Measurements from ENCODE around the gene CCSER1. TPM values are rescaled to one million over a fixed set of nuclear protein-coding genes. Genes with fewer than 3 reads are reported as not detected.
"Not testable (repeated sequence)": the region's sequence is repeated elsewhere in the genome, so short reads cannot be mapped to it uniquely, and the experiment has no call there.

CCSER1 gene
- total RNA-seq, 1 donor from 2014 or later: 18.1 TPM

DNA sequence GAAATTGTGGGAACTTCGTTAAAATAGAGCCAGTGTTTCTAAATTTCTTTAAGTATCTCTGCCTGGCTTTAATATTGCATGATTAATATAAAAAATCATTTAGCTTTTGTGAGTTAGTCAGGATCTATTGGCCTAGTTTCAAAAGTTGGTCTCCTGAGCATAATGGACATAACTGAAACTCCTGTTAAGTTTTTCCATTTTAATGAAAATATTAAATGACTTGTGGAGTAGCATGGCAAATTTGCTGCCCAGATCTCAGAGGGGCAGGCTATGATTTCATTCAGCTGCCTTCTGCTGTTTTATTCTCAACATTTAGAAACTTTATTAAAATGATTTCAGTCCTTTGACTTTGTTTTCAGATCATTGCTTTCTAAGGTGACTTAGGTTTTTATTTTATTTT lies 1213.6 kb downstream of the CCSER1 start:
- Mint-ChIP-seq H3K27ac (no peak overlapping the region), H3K36me3 (no peaks in the 10 kb centered on the region), H3K27me3 (no peaks in the 10 kb centered on the region), H3K4me1 (ENCODE audit: unreplicated experiment) (no peaks in the 10 kb centered on the region), H3K9me3 (no peaks in the 10 kb centered on the region), H3K4me3 (no peak overlapping the region)
- no peak for DNase-seq (ENCODE audit: extremely low spot score, unreplicated experiment)
- TF ChIP-seq, protein P1, sequence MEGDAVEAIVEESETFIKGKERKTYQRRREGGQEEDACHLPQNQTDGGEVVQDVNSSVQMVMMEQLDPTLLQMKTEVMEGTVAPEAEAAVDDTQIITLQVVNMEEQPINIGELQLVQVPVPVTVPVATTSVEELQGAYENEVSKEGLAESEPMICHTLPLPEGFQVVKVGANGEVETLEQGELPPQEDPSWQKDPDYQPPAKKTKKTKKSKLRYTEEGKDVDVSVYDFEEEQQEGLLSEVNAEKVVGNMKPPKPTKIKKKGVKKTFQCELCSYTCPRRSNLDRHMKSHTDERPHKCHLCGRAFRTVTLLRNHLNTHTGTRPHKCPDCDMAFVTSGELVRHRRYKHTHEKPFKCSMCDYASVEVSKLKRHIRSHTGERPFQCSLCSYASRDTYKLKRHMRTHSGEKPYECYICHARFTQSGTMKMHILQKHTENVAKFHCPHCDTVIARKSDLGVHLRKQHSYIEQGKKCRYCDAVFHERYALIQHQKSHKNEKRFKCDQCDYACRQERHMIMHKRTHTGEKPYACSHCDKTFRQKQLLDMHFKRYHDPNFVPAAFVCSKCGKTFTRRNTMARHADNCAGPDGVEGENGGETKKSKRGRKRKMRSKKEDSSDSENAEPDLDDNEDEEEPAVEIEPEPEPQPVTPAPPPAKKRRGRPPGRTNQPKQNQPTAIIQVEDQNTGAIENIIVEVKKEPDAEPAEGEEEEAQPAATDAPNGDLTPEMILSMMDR (conservative IDR thresholded peaks at IDR 0.05): no peak

DNA sequence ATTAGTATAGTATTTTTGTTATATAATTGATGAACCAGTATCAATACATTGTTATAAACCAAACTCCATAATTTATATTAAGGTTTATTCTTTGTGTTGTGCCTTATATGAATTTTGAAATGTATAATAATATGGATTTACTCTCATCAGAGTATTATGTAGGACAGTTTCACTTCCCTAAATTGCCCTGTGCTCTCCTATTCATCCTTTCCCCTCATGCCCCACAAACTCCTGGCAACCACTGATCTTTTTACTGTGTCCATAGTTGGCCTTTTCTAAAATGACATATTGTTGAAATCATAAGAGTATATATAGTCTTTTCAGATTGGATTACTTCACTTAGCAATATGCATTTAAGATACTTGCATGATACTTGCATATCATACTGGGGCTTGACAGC lies 1218.4 kb downstream of the CCSER1 start:
- no peaks in the 10 kb centered on the region for H3K36me3 Mint-ChIP-seq
- H3K27ac Mint-ChIP-seq: no peak overlapping the region
- no peak for DNase-seq (ENCODE audit: extremely low spot score, unreplicated experiment)
- H3K4me3 Mint-ChIP-seq: no peak overlapping the region
- no peaks in the 10 kb centered on the region for H3K4me1 Mint-ChIP-seq (ENCODE audit: unreplicated experiment)
- TF ChIP-seq, protein P1 (conservative IDR thresholded peaks at IDR 0.05): no peak
- H3K27me3 Mint-ChIP-seq: no peaks in the 10 kb centered on the region
- H3K9me3 Mint-ChIP-seq: peaks cover 4% of the 10 kb centered on the region

DNA sequence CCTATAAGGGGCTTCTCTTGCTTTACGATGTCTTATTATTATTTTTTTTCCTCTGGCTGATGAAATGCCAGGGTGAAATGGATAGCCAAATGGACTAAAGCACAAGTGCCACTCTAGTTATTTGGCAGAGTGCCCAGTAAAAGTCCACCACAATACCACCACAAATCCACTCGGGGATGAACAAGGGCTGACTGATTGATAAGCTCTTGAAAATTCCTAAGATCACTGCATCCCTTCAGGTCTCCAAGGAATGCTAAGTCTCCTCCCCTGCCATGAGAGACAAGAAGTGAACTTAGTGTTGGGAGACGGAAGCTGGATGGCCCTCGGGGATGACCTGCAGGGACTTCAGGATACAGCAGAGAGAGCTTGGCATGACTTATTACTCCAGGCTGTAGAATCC lies 1229.3 kb downstream of the CCSER1 start:
- not testable (repeated sequence) for H3K4me3 Mint-ChIP-seq; DNase-seq (ENCODE audit: extremely low spot score, unreplicated experiment); H3K27me3 Mint-ChIP-seq; H3K27ac Mint-ChIP-seq; H3K36me3 Mint-ChIP-seq; H3K4me1 Mint-ChIP-seq (ENCODE audit: unreplicated experiment); H3K9me3 Mint-ChIP-seq

DNA sequence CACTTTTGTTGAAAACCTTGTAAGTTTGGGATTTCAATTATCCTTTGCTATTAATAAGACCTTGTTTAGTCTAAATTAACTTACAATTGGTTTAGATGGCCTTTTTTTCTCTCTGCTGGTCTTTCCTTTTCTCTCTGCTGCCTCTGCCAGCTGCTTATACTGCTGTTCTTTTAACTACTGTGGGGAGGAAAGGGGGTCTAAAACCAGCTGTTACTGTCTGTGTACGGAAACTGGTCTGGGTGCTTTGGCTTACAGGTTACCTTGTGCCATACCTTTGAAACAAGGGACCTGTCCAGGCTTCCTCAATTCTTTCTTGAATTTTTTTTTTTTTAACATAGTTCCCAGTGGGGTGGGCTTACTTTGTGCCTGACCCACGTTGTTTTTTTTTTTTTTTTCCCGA lies 1230.8 kb downstream of the CCSER1 start:
- H3K27me3 Mint-ChIP-seq; H3K9me3 Mint-ChIP-seq; H3K4me3 Mint-ChIP-seq; DNase-seq (ENCODE audit: extremely low spot score, unreplicated experiment); H3K27ac Mint-ChIP-seq; H3K4me1 Mint-ChIP-seq (ENCODE audit: unreplicated experiment); H3K36me3 Mint-ChIP-seq: not testable (repeated sequence)

DNA sequence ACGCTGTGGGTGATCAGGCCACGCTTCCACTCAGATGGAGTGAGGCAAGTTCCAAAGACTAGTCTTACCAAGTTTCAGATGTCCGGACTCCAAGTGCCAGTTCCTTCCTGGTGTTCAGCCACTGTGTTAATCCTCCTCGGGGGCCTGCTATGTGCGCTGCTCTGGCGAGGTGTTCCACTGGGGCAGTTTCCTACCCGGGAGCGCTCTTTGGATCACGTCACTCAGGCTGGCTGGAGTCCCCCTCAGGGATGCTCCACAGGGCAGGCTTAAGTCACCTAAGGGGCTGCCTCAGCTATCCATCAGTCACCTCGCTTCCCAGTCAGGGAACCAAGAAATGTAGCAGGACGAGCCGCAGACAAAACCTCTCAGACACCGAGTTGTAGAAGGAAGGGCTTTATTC lies 1231.4 kb downstream of the CCSER1 start:
- DNase-seq (ENCODE audit: extremely low spot score, unreplicated experiment); H3K4me1 Mint-ChIP-seq (ENCODE audit: unreplicated experiment); H3K36me3 Mint-ChIP-seq; H3K4me3 Mint-ChIP-seq; H3K27ac Mint-ChIP-seq; H3K27me3 Mint-ChIP-seq; H3K9me3 Mint-ChIP-seq: not testable (repeated sequence)

DNA sequence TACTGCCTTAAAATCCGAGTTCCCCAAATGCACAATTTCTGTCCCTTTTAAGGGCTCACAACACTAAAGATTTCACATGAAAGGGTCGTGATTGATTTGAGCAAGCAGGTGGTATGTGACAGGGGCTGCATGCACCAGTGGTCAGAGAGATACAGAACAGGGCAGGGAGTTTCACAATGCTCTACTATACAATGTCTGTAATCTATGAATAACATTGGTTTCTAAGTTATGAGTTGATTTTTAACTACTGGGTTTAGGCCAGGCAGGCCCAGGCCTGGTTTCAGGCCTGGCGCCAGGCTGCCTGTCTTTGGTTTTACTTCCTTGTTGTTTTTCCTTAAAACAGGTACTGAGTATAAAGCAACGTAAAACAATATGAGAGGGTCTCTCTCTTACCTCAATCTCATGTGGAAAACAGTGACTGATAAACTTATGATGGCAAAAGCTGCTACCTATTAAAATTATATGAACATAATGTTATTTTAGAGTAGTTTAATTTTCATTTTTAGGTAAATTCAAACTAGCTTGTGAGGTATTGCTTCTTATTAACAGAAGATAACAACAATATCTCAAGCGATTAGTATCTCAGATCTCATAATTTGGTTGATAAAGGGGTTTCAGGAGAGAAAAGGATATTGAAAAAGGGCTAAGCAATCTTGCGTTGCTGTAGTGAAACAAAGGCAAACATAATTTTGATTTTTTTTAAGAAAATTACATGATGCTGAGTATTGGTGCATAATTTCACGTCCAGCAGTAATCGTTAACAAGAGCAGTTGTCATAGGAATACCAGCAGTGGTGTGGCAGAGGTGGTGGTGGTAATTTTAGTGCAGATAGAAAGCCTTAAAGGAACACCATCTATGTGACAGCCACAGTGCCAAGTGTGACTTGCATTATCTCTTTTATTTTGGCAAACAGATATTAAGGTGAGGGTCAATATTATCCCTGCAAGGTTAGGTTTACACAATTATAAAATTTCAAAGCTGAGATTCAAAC lies 1232.1 kb downstream of the CCSER1 start:
- no peak for DNase-seq (ENCODE audit: extremely low spot score, unreplicated experiment)
- H3K27me3 Mint-ChIP-seq: no peaks in the 10 kb centered on the region
- TF ChIP-seq, protein P1 (conservative IDR thresholded peaks at IDR 0.05): no peak
- H3K36me3 Mint-ChIP-seq: no peaks in the 10 kb centered on the region
- H3K9me3 Mint-ChIP-seq: no peaks in the 10 kb centered on the region
- H3K27ac Mint-ChIP-seq: no peak overlapping the region
- H3K4me3 Mint-ChIP-seq: no peak overlapping the region
- no peaks in the 10 kb centered on the region for H3K4me1 Mint-ChIP-seq (ENCODE audit: unreplicated experiment)

DNA sequence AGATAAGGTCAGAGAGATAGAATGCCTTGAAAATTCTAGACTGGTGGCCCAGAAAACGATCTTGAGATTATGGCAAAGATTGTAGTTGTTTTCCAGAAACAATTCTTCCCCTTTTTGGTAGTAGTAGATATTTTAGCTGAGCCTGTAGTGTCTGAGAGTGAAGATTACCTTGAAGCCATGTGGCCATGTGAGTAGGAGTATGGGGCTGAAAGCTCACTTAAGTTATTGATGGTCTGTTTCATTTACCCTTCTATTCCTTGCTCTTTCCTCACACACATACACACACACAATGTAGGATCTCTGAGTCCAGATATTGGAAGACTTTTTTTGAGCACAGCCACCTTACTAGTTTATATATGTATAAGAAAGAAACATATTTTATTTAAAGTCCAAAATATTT lies 1234.9 kb downstream of the CCSER1 start:
- Mint-ChIP-seq H3K27ac (no peak overlapping the region), H3K9me3 (no peaks in the 10 kb centered on the region)

More for the DNA sequence above, 1234.9 kb downstream of the CCSER1 start:
- H3K36me3 Mint-ChIP-seq: no peaks in the 10 kb centered on the region
- no peak overlapping the region for H3K4me3 Mint-ChIP-seq
- no peaks in the 10 kb centered on the region for H3K27me3 Mint-ChIP-seq
- TF ChIP-seq, protein P1 (conservative IDR thresholded peaks at IDR 0.05): no peak
- no peaks in the 10 kb centered on the region for H3K4me1 Mint-ChIP-seq (ENCODE audit: unreplicated experiment)
- DNase-seq (ENCODE audit: extremely low spot score, unreplicated experiment): no peak
